Anterior cingulate cortex (tissue), 58 donors: ENCODE results near the gene ASTN2.

Source experiments
- DNase-seq, 58 donors: peaks; one replicate each; lab custom pipeline; 2025; lab: John Stamatoyannopoulos, UW

ASTN2 gene

GRCh38 chr9:116544896-116545295 is 870.0 kb downstream of the ASTN2 start:
- DNase-seq: no peak

GRCh38 chr9:116543731-116544400 is 871.0 kb downstream of the ASTN2 start:
- no peak for DNase-seq

DNA sequence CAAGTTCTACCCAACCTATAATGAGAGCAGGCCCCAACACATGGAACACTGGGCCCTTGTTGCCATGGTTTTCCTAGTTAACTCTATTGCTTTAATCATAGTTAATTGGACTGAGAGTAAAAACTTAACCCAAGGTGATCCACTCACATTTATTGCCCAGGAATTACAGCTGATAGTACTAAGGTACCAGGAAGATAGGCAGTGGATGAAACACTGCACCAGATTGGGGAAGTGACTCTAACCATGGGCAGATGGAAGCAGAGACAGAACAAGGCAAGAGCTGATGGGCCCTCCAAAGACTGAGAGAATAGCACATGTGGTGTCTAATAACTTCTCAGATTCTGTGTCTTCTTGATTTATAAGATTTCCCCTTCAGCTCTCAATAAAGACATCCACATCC is 873.5 kb downstream of the ASTN2 start:
- no peak for DNase-seq

- DNase-seq: no peak
Observed at GRCh38 chr9:116539549-116539948, 875.3 kb downstream of the ASTN2 start.

- no peak for DNase-seq
Observed at GRCh38 chr9:116525611-116526010, 889.2 kb downstream of the ASTN2 start.

- no peak for DNase-seq
Observed at GRCh38 chr9:116524778-116525470, 889.9 kb downstream of the ASTN2 start.

DNA sequence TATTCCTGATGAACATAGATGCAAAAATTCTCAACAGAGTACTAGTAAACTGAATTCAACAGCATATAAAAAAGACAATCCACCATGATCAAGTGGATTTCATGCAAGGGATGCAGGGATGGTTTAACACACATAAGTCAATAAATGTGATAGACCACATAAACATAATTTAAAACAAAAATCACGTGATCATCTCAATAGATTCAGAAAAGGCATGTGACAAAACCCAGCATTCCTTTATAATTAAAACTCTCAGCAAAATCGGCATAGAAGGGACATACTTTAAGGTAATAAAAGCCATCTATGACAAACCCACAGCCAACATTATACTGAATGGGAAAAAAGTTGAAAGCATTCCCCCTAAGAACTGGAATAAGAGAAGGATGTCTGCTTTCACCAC is 894.6 kb downstream of the ASTN2 start:
- DNase-seq: no peak

GRCh38 chr9:116516456-116516855 is 898.4 kb downstream of the ASTN2 start:
- DNase-seq: no peak

DNA sequence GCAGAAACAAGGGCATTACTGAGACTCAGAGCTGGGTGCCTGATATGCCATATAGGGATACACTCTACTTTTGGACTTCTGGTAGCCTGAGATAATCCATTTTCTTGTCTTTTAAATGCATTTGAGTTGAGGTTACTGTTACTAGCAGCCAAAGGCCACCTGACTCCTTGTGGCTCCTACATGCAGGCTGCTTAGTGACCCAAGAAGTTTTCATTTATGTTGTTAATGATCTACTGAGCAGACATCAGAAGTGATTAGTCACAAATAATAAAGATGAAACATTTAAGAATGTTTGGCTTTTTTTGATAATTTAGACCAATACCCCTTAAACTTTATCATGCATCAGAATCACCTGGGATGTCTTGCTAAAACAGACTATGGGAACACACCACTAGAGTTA is 899.3 kb downstream of the ASTN2 start:
- DNase-seq: no peak

DNA sequence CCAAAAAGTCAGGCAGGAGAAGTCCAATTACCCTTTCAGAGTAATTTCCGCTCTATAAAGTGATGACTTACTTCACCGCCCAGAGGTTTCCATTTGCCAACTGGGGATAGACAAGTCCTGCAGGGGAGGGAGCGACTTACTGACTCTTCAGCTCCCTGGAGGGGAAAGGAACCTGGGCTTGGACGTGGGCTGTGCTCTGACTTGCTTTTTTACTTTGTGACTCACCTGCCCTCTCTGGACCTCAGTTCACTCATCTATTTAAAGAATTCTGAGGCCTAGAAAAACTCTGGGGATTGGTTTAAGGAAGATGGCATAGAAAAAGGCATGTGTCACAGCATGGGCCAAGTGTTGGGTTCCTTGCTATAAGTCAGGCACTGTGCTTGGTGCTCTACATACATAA is 908.2 kb downstream of the ASTN2 start:
- DNase-seq: no peak

GRCh38 chr9:116504893-116505480 is 909.9 kb downstream of the ASTN2 start:
- DNase-seq: no peak

DNA sequence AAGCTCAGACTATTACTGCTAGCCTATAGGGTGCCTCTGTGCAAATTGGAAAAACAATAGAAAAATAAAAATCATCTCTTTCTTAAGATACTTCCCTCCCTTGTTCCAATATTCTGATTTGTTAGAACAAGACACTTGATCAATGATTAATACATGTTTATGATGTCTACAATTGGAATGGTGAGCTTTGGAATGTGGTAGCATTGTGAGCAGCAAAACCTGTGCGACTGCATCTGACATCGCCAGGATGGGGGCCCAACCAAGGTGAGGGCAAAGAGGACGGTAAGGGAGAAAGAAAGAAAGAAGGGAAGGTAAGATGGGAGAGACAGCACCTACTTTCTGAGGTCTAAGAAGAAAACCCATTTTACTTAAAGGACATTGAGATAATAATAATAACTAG is 910.8 kb downstream of the ASTN2 start:
- no peak for DNase-seq

DNA sequence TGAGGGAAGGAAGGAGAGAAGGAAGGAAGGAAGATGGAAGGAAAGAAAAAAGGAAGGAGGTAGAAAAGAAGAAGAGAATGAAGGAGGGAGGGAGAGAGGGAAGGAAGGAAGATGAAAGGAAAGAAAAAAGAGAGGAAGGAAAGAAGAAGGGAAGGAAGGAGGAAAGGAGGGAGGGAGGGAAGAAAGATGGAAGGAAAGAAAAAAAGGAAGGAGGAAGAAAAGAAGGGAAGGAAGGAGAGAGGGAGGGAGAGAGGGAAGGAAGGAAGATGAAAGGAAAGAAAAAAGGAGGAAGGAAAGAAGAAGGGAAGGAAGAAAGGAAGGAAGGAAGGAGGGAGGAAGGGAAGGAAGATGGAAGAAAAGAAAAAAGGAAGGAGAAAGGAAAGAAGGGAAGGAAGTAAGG is 912.1 kb downstream of the ASTN2 start:
- no peak for DNase-seq

DNA sequence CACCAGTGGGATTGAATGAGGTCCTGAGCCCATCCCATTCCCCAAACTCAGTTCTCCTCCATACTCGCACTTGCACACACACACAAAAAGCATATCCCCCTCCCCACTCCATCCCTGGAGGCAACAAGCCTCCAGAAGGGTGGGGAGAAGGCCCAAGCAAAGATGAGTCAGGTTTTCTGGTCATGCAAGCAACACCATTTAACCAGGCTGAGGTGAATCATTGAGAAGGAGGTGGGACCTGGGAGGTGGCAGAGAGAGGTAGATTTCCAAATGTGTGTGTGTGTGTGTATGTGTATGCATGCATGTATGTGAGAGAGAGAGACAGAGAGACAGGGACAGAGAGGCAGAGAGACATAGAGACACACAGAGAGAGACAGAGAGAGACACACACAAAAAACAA is 913.0 kb downstream of the ASTN2 start:
- no peak for DNase-seq

GRCh38 chr9:116499986-116500871 is 914.6 kb downstream of the ASTN2 start:
- DNase-seq: no peak

DNA sequence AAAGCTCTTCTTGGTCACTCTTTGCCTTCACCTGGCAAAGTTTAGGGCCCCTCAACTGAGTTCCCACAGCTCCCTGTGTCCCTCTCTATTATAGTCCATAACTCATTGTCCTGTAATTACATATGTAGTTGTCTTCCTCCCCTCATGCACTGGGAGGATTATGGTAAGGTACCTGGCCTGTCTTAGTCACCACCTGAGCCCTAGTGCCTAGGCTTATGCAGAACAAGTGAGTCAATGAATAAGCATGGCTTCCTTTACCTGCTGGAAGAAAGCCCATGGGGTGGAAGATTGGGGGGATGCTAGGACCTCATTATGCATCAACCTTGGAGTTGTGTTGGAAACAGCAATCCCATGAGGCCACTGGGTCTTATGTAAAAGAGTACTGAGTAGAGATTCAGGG is 915.4 kb downstream of the ASTN2 start:
- DNase-seq: no peak

GRCh38 chr9:116497095-116497890 is 917.6 kb downstream of the ASTN2 start:
- DNase-seq: no peak

DNA sequence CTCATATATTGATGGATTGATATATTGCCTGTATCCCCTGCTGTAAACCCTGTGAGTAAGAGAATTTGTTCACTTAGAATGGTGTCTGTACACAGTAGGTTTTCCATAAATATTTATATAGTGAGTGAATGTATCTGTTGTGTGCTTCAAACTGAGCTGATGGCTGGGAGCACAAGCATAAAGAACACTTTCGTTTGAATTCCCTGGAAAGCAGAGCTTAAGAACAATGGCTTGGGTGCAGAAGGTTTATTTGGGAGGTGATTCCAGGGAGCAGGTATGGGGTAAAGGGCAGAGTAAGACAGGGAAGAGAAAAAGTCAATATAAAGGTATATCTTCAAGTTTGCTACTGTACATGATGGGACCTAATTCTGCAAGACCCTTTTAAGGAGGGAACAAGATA is 918.7 kb downstream of the ASTN2 start:
- no peak for DNase-seq

DNA sequence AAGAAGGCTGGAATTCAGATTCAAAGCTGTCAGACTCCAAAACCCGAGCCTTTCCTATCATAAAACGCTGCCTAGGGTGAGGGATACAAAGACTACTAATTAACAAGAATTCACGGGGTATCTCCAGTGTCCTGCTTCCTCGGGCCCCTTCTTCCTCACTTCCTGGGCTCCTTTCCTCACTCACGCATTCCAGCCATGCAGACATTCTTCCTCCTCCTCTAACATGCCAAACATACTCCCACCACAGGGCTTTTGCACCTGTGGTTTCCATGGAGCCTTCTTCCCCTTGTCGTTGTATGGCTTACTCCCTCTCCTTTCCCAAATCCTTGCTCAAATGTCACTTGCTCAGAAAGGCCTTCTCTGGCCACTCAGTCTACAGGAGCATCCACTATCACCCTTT is 919.1 kb downstream of the ASTN2 start:
- DNase-seq: no peak
